GM23248 (cell line): ENCODE data around the gene SLC6A9. TPM values are rescaled to one million over a fixed set of nuclear protein-coding genes. Genes with fewer than 3 reads are reported as not detected.

ENCODE experiments used
- DNase-seq: peaks from one replicate; pipeline ENCODE4 v3.0.0-alpha.2; 2015
- H2AFZ ChIP-seq: fragments of 200-600 bp; sonication (generic); 2 replicates; pipeline ENCODE4 v1.6.1; 2016; ENCODE audit warnings: antibody characterized with exemption
- H3F3A ChIP-seq: fragments of 200-600 bp; sonication (generic); 2 replicates; pipeline ENCODE4 v1.6.1; 2016; ENCODE audit warnings: mild to moderate bottlenecking, antibody characterized with exemption, mixed run types; ENCODE audit not compliant: insufficient read depth
- H3K27ac ChIP-seq: fragments of 200-600 bp; sonication (generic); 2 replicates; pipeline ENCODE4 v1.5.1; 2016; ENCODE audit warnings: mild to moderate bottlenecking
- H3K27me3 ChIP-seq: fragments of 200-600 bp; sonication (generic); replicated peaks from 2 replicates; pipeline ENCODE4 v1.6.1; 2016; ENCODE audit warnings: mild to moderate bottlenecking; ENCODE audit not compliant: insufficient read depth
- H3K36me3 ChIP-seq: fragments of 200-600 bp; sonication (generic); 2 replicates; pipeline ENCODE4 v1.6.1; 2016; ENCODE audit warnings: low read depth, mild to moderate bottlenecking
- H3K4me1 ChIP-seq: fragments of 200-600 bp; sonication (generic); 2 replicates; pipeline ENCODE4 v1.6.1; 2016; ENCODE audit warnings: mild to moderate bottlenecking; ENCODE audit not compliant: insufficient read depth
- H3K4me2 ChIP-seq: fragments of 200-600 bp; sonication (generic); one replicate; pipeline ENCODE4 v1.6.1; 2016; ENCODE audit warnings: mild to moderate bottlenecking; ENCODE audit not compliant: unreplicated experiment
- H3K4me3 ChIP-seq: fragments of 200-600 bp; sonication (generic); 2 replicates; pipeline ENCODE4 v1.5.1; 2016; ENCODE audit warnings: mild to moderate bottlenecking
- H3K79me2 ChIP-seq: fragments of 200-600 bp; sonication (generic); 2 replicates; pipeline ENCODE4 v1.6.1; 2016; ENCODE audit warnings: mild to moderate bottlenecking; ENCODE audit not compliant: insufficient read depth
- H3K9ac ChIP-seq: fragments of 200-600 bp; sonication (generic); 2 replicates; pipeline ENCODE4 v1.6.1; 2016; ENCODE audit warnings: mild to moderate bottlenecking
- H3K9me2 ChIP-seq: fragments of 200-600 bp; sonication (generic); 2 replicates; pipeline ENCODE4 v1.6.1; 2016; ENCODE audit warnings: mixed run types, mild to moderate bottlenecking, moderate library complexity; ENCODE audit not compliant: insufficient read depth
- H3K9me3 ChIP-seq: fragments of 200-600 bp; sonication (generic); one replicate; pipeline ENCODE4 v1.6.1; 2017; ENCODE audit warnings: low read depth
- H4K20me1 ChIP-seq: fragments of 200-600 bp; sonication (generic); 2 replicates; pipeline ENCODE4 v1.6.0; 2016; ENCODE audit not compliant: insufficient read depth
- EZH2 ChIP-seq: fragments of 200-600 bp; sonication (generic); IDR thresholded peaks from 2 replicates; pipeline ENCODE4 v1.6.1; 2018; ENCODE audit warnings: antibody characterized with exemption, mild to moderate bottlenecking; ENCODE audit not compliant: insufficient read depth, poor library complexity, severe bottlenecking
- EZH2phosphoT487 ChIP-seq: fragments of 200-600 bp; sonication (generic); IDR thresholded peaks from 2 replicates; pipeline ENCODE4 v1.6.1; 2018; ENCODE audit warnings: antibody characterized with exemption, moderate library complexity, mild to moderate bottlenecking, low read depth; ENCODE audit not compliant: insufficient read depth
- WGBS, 2 experiments: methylation state at CpG; one replicate each; pipeline ENCODE4 v1.1.6; 2015 to 2017; ENCODE audit warnings: low lambda C conversion rate in 2 of 2, low coverage in 1 of 2; ENCODE audit errors: missing lambda C conversion rate in 2 of 2; 5-methylcytosine and 5-hydroxymethylcytosine counted together
- in situ Hi-C: fragments of 300-500 bp; cut with MboI; formaldehyde crosslinking; loops from 2 replicates; pipeline ENCODE4 v1.15.0; 2020
- polyA plus RNA-seq: library from polyadenylated mRNA; unstranded; fragments of >200 nt; fragmentation: Nextera tagmentation; extraction: Ambion mirVana; gene quantifications from 2 replicates; pipeline ENCODE4 v1.2.1, GENCODE V29; 2016
- total RNA-seq: library from RNA; depleted of rRNA; stranded (reverse); fragments of >200 nt; shearing (Covaris generic); gene quantifications from 2 replicates; pipeline ENCODE4 v1.2.3, GENCODE V29; 2014

Gene SLC6A9
- total and polyA plus RNA-seq, 2 experiments from 2014 or later = 22.2 to 34.6 TPM

DNA sequence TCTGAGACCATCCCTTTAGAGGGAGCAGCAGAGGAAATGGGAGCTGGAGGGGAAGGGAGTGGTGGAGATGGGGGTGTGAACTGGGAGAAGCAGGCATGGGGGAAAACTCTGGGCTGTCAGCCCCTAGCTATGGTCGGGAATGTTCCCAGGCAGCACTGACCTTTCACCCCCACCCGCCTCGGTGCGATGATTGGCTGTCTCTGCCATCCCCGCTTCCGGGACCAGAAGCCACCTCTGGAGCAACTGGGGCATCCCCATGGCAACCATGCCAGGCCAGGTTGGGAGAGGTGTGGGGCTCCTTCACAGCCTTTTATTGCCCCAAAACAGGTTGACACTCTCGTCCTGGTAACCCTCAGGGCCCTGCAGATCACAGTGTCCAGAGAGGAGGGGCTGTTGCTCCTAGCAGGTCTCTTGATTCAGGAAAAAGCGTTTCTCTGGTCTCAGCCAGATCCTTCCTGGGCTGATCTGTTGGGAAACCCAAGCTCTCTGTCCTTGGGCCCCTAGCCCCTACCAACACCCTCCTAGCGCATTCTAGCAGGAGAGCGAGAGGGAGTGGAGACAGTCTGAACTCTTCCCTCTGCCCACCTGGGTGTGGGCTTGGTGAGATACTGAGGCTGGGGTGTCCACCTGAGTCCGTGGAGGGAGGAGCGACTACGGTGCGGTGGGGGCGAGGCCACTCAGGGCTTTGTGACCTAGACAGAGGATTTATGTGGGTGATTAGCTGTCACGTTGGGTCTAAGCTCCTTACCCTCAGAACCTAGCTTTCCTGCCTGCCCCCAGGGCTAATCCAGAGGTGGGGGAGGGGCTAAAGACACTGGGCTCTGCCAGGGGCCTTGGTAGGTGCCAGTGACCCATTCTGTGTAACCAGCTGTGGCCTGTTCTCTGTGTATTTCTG, 12.2 kb upstream of the SLC6A9 start:
- Histone ChIP-seq H3K9me2 (no peaks in the 10 kb centered on the region), H3K36me3 (no peaks in the 10 kb centered on the region), H3K9ac (no peak overlapping the region), H3K4me3 (no peak overlapping the region), H3K4me1 (peaks cover 50% of the 10 kb centered on the region), H2AFZ (no peak overlapping the region), H3K9me3 (no peaks in the 10 kb centered on the region), H3K27me3 (no peaks in the 10 kb centered on the region), H3K27ac (no peak overlapping the region), H3K4me2 (no peak overlapping the region), H3K79me2 (no peaks in the 10 kb centered on the region), H4K20me1 (no peaks in the 10 kb centered on the region), H3F3A (peaks cover 49% of the 10 kb centered on the region)
- no peak for TF ChIP-seq EZH2phosphoT487
- no peak for DNase-seq
- 80 to 82% methylated on average over 16 of the region's 16 CpGs for WGBS, 2 experiments
- in situ Hi-C loops = no loop called here

DNA sequence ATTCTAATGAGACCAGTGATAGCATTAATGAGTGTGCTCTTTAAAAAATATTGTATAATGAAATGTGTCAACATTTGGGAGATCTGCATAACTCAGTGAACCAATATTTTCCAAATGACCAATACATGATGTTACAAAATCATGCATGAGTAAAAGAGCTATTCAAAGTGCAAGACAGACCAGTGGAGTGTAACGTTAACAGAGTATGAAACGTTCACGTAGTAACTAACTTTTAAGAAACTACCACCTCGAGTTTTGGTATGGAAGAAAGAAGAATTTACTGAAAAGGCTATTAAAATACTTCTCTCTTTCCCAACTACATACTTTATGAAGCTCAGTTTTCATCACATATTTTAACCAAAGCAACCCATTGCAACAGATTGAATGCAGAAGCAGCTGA, 9.6 kb upstream of the SLC6A9 start:
- H3K9me2 ChIP-seq = no peaks in the 10 kb centered on the region
- in situ Hi-C loops = no loop called here
- no peaks in the 10 kb centered on the region for H3K9me3 ChIP-seq
- H3K36me3 ChIP-seq = no peaks in the 10 kb centered on the region
- peak overlapping the region; percentile 25 for H3K27ac ChIP-seq
- H2AFZ ChIP-seq = no peak overlapping the region
- peak; percentile 72 for DNase-seq
- TF ChIP-seq EZH2phosphoT487 = no peak
- TF ChIP-seq EZH2 = no peak
- H3K79me2 ChIP-seq = no peaks in the 10 kb centered on the region
- peaks cover 37% of the 10 kb centered on the region for H3K4me1 ChIP-seq
- H3K4me3 ChIP-seq = no peak overlapping the region
- peaks cover 30% of the 10 kb centered on the region for H3F3A ChIP-seq
- H3K27me3 ChIP-seq = no peaks in the 10 kb centered on the region
- no peaks in the 10 kb centered on the region for H4K20me1 ChIP-seq
- H3K4me2 ChIP-seq = peak overlapping the region; percentile 9
- 39 to 48% methylated on average over 4 of the region's 4 CpGs for WGBS, 2 experiments
- H3K9ac ChIP-seq = no peak overlapping the region

DNA sequence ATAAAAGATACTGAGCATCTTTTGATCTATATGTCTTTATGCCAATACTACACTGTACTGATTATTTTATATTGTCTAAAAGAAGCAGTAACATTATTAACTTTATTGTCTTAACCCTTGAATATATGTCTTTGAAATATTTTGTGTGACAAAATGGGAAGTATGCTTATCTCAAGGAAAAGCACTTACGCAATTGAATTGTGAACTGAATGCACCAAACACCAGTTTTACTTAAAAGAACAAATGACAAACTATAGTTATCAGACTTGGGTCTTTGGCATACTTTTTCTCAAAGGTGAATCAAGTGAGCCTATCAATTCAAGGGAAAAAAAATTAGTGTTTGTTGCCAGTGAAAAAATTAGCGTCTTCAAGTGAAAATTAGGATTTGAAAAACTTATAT, 9.2 kb upstream of the SLC6A9 start:
- WGBS, 2 experiments = 97% methylated on average over 2 of the region's 2 CpGs
- Histone ChIP-seq H3K27ac (peak overlapping the region; percentile 25; the same call in 1 of the 2 replicates), H3K9me3 (no peaks in the 10 kb centered on the region), H3K9me2 (no peaks in the 10 kb centered on the region), H2AFZ (no peak overlapping the region), H3F3A (peaks cover 30% of the 10 kb centered on the region), H3K4me2 (no peak overlapping the region), H3K36me3 (no peaks in the 10 kb centered on the region), H3K79me2 (no peaks in the 10 kb centered on the region), H4K20me1 (no peaks in the 10 kb centered on the region), H3K4me3 (no peak overlapping the region), H3K27me3 (no peaks in the 10 kb centered on the region), H3K4me1 (peaks cover 42% of the 10 kb centered on the region), H3K9ac (no peak overlapping the region)
- DNase-seq = no peak
- no peak for TF ChIP-seq EZH2
- TF ChIP-seq EZH2phosphoT487 = no peak
- in situ Hi-C loops = no loop called here

DNA sequence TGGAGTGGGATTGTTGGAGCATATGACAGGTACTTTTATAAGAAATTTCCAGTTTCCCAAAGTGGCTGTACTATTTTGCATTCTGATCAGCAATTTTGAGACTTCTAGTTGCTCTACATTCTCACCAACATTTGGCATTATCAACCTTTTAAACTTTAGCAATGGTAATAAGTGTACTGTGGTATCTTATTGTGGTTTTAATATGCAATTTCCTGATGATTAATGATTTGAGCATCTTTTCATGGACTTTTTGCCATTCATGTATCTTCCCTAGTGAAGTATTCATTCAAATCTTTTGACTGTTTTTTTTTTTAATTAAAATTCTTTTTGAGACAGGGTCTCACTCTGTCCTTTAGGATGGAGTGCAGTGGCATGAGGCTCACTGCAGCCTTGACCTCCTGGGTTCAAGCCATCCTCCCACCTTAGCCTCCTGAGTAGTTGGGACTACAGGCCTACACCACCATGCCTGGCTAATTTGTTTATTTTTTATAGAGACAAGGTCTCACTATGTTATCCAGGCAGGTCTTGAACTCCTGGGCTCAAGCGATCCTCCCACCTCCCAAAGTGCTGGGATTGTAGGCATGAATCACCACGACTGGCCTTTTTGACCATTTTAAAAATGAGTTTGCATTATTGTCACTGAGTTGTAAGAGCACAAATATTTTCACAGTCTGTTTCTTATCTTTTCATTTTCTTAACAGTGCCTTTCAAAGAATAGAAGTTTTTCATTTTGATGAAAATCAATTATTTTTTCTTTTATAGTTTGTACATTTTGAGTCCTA, 7.8 kb upstream of the SLC6A9 start:
- Histone ChIP-seq H3K79me2 (no peaks in the 10 kb centered on the region), H3K4me2 (peak overlapping the region; percentile 45), H2AFZ (peak overlapping the region; percentile 5; the same call in 1 of the 2 replicates), H3K9ac (peak overlapping the region; percentile 44; the same call in 1 of the 2 replicates), H3K36me3 (no peaks in the 10 kb centered on the region), H3K27me3 (no peaks in the 10 kb centered on the region), H3K27ac (peak overlapping the region; percentile 82), H3F3A (peaks cover 30% of the 10 kb centered on the region), H3K4me1 (peaks cover 37% of the 10 kb centered on the region), H3K9me2 (no peaks in the 10 kb centered on the region), H3K9me3 (no peaks in the 10 kb centered on the region), H3K4me3 (no peak overlapping the region), H4K20me1 (no peaks in the 10 kb centered on the region)
- no peak for TF ChIP-seq EZH2phosphoT487
- TF ChIP-seq EZH2 = no peak
- DNase-seq = peak; percentile 61
- in situ Hi-C loops = no loop called here
- 37 to 44% methylated on average over 2 of the region's 2 CpGs for WGBS, 2 experiments
